Stimulated activated CD4-positive, alpha-beta T cell treated with anti-CD3 and anti-CD28 coated beads, Interleukin-2, amount 100 ng/mL, for 48 hours (primary cell): ENCODE results near the gene AGPAT1.
"Not testable (repeated sequence)": the region's sequence is repeated elsewhere in the genome, so short reads cannot be mapped to it uniquely, and the experiment has no call there.

Experiments
- DNase-seq, 2 donors: peaks; one replicate each; pipeline ENCODE4 v3.0.0-alpha.2; 2020

Gene AGPAT1

DNA sequence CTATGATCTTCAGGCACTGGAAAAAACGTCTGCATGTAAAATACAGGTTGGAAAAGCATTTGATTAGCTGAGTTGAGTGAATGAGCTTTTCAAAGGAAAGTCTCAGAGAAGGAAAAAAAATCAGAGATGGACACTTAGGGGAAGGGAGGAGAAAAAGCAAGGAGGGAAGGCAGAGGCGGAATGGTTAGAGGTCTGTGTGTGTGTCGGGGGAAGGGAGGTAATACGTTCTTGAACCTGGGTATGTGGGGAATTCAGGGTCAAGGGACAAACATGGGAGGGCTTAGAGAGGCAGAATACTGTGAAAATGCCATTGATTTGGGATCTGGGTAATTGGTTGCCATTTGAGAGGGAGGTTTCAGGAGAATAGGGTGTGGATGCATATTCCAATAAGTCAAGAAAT, 29.2 kb downstream of the AGPAT1 start:
- no peak for DNase-seq

GRCh38 chr6:32146287-32146686, 29.6 kb downstream of the AGPAT1 start:
- DNase-seq, result no peak

DNA sequence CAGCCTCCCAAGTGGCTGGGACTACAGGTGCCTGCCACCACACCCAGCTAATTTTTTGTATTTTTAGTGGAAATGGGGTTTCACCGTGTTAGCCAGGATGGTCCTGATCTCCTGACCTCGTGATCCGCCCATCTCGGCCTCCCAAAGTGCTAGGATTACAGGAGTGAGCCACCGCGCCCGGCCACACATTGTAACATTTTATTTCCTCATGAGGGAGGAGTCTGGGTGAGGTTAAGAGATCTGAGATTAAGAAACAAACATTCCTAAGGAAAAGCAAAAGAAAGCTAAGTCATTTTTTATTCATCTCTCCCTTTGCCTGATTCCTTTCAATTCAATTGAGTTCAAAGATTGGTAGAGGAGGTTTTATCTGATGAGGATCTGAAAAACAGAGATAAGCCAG, 31.6 kb downstream of the AGPAT1 start:
- not testable (repeated sequence) for DNase-seq

GRCh38 chr6:32140420-32141046, 35.4 kb downstream of the AGPAT1 start:
- DNase-seq, result no peak

DNA sequence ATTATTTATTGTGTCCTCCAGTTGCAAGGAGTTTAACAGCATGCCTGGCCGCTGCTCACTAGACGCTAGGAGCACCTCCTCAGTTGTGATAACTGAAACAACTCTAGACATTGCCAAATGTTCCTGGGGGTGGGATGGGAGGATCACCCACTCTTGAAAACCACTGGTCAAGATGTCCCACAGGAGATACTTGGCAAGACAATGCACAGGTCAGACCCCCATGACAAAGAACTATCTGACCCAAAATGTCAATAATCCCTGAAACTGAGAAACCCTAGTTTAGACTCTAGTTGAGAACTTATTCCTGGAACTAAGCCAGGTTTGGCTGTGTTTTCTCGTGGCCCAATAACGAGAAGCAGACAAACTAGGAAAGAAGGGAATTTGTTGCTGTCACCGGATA, 36.3 kb downstream of the AGPAT1 start:
- no peak for DNase-seq

DNA sequence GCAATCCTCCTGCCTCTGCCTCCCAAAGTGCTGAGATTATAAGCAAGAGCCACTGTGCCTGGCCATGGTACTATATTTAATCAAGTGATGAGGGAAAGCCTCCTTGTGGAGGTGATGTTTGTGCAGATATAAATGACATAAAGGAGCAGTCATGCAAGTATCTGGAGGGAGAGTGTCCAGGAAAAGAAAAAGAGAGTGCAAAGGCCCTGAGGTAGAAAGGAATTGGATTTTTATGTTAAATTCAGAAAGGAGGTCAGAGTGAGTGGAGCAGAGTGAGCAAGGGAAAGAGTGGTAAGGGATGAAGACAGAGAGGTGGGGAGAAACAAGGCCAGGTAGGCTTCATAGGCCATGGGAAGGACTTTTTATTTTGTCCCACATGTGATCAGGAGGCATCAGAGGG, 38.4 kb downstream of the AGPAT1 start:
- DNase-seq, result no peak

- DNase-seq, result no peak
Measured at GRCh38 chr6:32133786-32134185, 42.1 kb downstream of the AGPAT1 start.

GRCh38 chr6:32132110-32132509, 43.8 kb downstream of the AGPAT1 start:
- DNase-seq, result no peak

GRCh38 chr6:32131439-32131948, 44.4 kb downstream of the AGPAT1 start:
- DNase-seq, result no peak

DNA sequence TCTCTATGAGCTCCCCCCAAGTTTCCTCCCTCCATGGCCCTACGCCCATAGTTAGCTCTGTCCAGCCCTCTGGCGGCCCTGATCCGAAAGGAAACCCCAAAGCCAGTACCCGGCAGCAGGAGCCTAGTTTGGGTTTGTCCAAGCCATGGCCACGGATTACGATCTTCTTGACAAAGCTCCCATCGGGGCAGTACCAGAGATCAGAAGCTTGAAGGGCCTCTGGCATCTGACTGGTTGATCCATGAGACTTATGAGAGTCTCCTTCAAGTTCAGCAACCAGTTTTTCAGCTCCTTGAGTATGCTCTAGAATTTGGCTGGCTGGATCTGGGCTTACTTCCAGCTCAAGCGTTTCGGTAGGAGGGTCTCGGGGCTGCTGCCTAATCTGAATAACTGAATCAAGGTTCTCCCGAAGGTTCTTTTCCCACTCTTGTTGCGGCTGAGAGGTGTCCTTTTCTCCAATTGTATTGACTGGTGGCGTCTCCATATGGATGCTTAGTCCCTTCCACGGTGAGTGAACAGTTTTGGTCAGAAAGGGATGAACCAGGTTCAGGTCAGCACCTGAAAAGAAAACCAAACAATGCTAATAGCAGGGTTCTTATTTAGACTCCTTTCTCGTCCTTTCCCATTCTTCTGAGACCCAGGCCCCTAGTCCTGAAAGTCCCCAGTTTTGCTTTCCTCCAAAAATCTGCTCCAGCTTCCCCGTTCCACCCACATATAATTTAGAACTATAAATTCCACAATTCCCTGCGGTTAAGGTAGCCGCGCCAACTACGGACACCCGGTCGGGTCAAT, 46.4 kb downstream of the AGPAT1 start:
- DNase-seq, result no peak

- no peak for DNase-seq
Measured at GRCh38 chr6:32128751-32129296, 47.1 kb downstream of the AGPAT1 start.

- DNase-seq, result peak; percentile 89 to 90
Measured at GRCh38 chr6:32127717-32128592, 47.9 kb downstream of the AGPAT1 start, which contains the start of gene ATF6B. ATF6B (minus strand) TSS chr6:32128246; CDS start chr6:32128207, 39 bp downstream.

GRCh38 chr6:32127409-32127716, 48.5 kb downstream of the AGPAT1 start:
- no peak for DNase-seq

- DNase-seq, result no peak
Measured at GRCh38 chr6:32126880-32127279, 49.0 kb downstream of the AGPAT1 start.

DNA sequence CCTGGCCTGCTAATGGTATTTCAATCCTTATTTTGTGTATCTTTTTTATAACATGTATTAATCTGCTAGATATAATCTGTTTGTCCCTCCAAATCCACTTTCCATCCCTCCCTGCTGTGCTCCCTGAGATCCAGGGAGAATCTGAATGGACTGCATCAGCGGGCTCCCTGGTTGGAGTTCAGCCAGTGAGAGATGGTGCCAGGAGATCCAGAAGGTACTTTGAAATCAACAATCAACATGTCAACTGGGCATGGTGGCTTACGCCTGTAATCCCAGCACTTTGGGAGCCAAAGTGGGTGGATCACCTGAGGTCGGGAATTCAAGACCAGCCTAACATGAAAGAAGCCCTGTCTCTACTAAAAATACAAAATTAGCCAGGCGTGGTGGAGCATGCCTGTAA, 52.2 kb downstream of the AGPAT1 start:
- no peak for DNase-seq

DNA sequence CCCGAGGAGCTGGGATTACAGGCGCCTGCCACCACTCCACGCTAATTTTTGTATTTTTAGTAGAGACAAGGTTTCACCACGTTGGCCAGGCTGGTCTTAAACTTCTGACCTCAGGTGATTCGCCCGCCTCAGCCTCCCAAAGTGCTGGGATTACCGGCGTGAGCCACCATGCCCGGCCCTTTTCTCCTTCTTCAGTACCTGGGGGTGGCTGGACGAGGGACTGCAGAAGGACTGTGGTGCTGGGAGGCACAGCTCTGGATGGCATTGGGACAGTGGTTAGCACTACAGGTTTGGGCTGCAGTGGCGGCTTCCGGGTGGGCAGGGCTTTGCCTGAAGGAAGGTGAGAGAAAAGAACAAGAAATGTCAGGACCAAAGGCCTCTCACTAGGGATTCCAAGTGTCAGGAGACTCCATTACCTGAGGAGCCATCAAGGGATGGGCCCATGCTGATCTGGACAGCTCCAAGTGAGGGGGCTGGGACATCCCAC, 55.3 kb downstream of the AGPAT1 start:
- DNase-seq, result no peak

GRCh38 chr6:32118782-32119628, 56.9 kb downstream of the AGPAT1 start:
- DNase-seq, result peak; percentile 57 to 65
